ENCODE results near the gene ATAT1. TPM values are rescaled to one million over a fixed set of nuclear protein-coding genes. Genes with fewer than 3 reads are reported as not detected.

Gene ATAT1
- total and polyA plus RNA-seq, 8 donors = 3.0 to 11.6 (median 5.7) TPM; not detected in 1

DNA sequence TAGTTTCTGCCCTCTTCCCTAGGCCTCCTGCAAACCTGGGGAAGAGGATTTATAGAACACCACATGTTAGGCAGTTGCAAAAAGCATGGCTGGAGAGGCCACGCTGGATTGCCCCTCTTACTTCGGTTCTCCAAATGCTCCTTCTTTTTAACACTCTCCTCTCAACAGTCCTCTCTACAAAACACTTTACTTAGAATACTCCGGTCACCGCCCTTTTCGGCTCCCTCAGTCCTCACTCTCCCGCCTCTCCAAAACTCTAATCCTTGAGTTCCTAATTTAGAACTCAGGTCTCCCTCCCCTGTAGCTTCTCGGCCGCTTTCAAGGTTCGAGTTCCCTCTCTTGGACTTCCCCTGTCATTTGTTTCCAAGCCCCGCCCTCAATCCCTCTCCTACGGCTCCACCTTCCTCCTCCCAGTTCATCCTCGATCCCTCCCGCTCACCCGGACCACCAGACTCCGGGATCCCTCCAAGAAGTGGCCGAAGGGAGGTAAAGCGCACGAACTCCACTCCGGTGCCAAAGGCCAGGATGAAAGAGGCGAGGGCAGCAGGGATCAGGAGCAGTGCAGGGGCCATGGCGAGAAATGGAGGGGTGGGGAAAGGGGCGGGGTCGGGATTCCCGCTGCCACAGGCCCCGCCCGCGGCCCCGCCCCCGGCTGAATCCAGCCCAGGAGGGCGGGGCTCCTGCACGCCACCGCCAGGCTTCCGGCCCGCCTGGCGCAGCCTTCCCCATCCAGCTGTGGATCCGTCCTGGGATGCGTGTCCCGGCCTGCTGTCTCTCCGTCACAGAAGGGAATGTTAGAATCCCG lies 63.9 kb downstream of the ATAT1 start, which contains the start of gene NRM:
TSS of gene NRM (minus strand) at position 582 of the 805 bp plus-strand sequence. CDS start at position 572, 10 bp downstream.
- no peaks in the 10 kb centered on the region for H3K9me3 ChIP-seq
- H3K36me3 ChIP-seq = no peaks in the 10 kb centered on the region
- peak within 1 kb of the TSS; percentile 61 to 70 (median 64) for H3K4me3 ChIP-seq
- H3K27ac ChIP-seq = peak within 1 kb of the TSS; percentile 77 to 99 (median 97)
- DNase-seq = peak; percentile 87 to 96
- intact Hi-C loops (cut with DNase I; ENCODE audit: low total_unique reads) = no loop called here
- TF ChIP-seq POLR2AphosphoS5 (IDR thresholded peaks at IDR 0.05) (peak in 2 of 3 donors; percentile 59 to 78), POLR2A (IDR thresholded peaks at IDR 0.05) (no peak), EP300 (IDR thresholded peaks at IDR 0.05) (no peak)
- TF ChIP-seq, protein P1, sequence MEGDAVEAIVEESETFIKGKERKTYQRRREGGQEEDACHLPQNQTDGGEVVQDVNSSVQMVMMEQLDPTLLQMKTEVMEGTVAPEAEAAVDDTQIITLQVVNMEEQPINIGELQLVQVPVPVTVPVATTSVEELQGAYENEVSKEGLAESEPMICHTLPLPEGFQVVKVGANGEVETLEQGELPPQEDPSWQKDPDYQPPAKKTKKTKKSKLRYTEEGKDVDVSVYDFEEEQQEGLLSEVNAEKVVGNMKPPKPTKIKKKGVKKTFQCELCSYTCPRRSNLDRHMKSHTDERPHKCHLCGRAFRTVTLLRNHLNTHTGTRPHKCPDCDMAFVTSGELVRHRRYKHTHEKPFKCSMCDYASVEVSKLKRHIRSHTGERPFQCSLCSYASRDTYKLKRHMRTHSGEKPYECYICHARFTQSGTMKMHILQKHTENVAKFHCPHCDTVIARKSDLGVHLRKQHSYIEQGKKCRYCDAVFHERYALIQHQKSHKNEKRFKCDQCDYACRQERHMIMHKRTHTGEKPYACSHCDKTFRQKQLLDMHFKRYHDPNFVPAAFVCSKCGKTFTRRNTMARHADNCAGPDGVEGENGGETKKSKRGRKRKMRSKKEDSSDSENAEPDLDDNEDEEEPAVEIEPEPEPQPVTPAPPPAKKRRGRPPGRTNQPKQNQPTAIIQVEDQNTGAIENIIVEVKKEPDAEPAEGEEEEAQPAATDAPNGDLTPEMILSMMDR (IDR thresholded peaks at IDR 0.05) = no peak
- peaks cover 29 to 56% (median 39%) of the 10 kb centered on the region in 4 donors for H3K4me1 ChIP-seq
- 0 to 1% (median 1%) methylated on average over 24 to 40 of the region's 40 CpGs for WGBS, 5 donors
- no peaks in the 10 kb centered on the region for H3K27me3 ChIP-seq

DNA sequence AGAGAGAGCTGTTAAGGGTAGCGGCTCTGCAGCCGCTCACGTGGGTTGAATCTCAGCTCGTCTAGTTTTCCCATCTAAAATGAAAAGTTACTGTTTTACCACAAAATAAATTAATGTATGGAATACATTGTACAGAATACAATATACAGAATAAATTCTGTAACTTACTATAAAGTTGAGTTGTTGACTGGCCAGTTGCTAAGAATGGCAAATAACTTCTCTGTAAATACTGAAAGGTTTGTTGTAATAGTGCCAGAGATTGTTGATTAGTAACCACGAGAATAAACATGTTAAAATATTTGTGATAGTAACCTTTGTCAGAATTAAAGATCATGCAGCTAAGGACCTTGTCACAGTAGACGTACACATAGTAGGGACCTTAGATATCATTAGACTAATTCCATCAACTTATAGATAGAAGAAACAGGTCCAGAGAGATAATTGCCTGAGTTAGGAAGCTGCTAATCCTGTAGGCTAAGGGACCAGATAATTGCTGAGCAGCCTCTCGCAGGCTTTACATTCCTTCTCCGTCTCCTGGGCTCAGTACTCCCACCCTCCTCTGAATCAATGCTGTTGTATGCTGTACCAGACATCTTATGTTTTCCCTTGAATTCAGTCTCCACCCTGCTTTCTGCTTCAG lies 64.7 kb downstream of the ATAT1 start:
- peaks cover 29 to 50% (median 39%) of the 10 kb centered on the region in 4 donors for H3K4me1 ChIP-seq
- TF ChIP-seq POLR2AphosphoS5 (IDR thresholded peaks at IDR 0.05) = no peak
- no peaks in the 10 kb centered on the region for H3K36me3 ChIP-seq
- H3K27me3 ChIP-seq = no peaks in the 10 kb centered on the region
- WGBS, 5 donors = 10 to 18% (median 12%) methylated on average over 8 of the region's 8 CpGs
- intact Hi-C loops (cut with DNase I; ENCODE audit: low total_unique reads) = no loop called here
- peak overlapping the region; percentile 61 to 70 (median 64) for H3K4me3 ChIP-seq
- H3K9me3 ChIP-seq = no peaks in the 10 kb centered on the region
- peak overlapping the region; percentile 29 to 99 (median 97) for H3K27ac ChIP-seq
- peak in 1 of 2 donors; percentile 29 for DNase-seq

Small RNA genes within 50 kb of the gene (small RNA-seq; reads per million reads assigned to genes)
- gene MIR877 = 2.6 to 9.0 (median 6.0) reads per million in 4 donors

Other genes with a start within 250 kb of the ATAT1 start
- 100 to 1,000 TPM; 182 to 566 (median 272) TPM for gene HLA-E, start 137.4 kb upstream of the ATAT1 start, total RNA-seq
- 100 to 1,000 TPM; 120 to 300 (median 121) TPM for gene HLA-E, start 137.4 kb upstream of the ATAT1 start, polyA plus RNA-seq
- 10 to 100 TPM; 12.7 to 39.7 (median 19.2) TPM for gene GNL1, start 70.4 kb upstream of the ATAT1 start, total RNA-seq
- 10 to 100 TPM; 42.6 to 53.3 (median 48.9) TPM for gene GNL1, start 70.4 kb upstream of the ATAT1 start, polyA plus RNA-seq
- gene PRR3, start 69.6 kb upstream of the ATAT1 start, total RNA-seq = 10 to 100 TPM in 2 of 5 donors, under 1 TPM in 1, not detected in 2; 0.89 to 10.7 (median 10.5) TPM
- gene PRR3, start 69.6 kb upstream of the ATAT1 start, polyA plus RNA-seq = 1 to 10 TPM; 4.1 to 7.1 (median 5.5) TPM
- gene ABCF1, start 55.4 kb upstream of the ATAT1 start, total RNA-seq = 10 to 100 TPM in 4 of 5 donors, 1 to 10 TPM in 1; 7.6 to 32.6 (median 28.3) TPM
- gene ABCF1, start 55.4 kb upstream of the ATAT1 start, polyA plus RNA-seq = 10 to 100 TPM; 17.1 to 28.0 (median 26.8) TPM
- 100 to 1,000 TPM in 2 of 5 donors, 10 to 100 TPM in 3; 27.4 to 164 (median 50.1) TPM for gene PPP1R10, start 9.6 kb upstream of the ATAT1 start, total RNA-seq
- 10 to 100 TPM in 2 of 3 donors, 1 to 10 TPM in 1; 9.9 to 20.2 (median 17.7) TPM for gene PPP1R10, start 9.6 kb upstream of the ATAT1 start, polyA plus RNA-seq
- 10 to 100 TPM in 4 of 5 donors, 1 to 10 TPM in 1; 6.4 to 54.8 (median 28.5) TPM for gene MRPS18B, start 9.0 kb upstream of the ATAT1 start, total RNA-seq
- gene MRPS18B, start 9.0 kb upstream of the ATAT1 start, polyA plus RNA-seq = 10 to 100 TPM; 51.3 to 71.2 (median 61.6) TPM
- gene C6orf136, start 20.3 kb downstream of the ATAT1 start, total RNA-seq = 100 to 1,000 TPM in 1 of 5 donors, 10 to 100 TPM in 3, 1 to 10 TPM in 1; 7.3 to 126 (median 12.8) TPM
- 10 to 100 TPM; 21.2 to 29.3 (median 25.7) TPM for gene C6orf136, start 20.3 kb downstream of the ATAT1 start, polyA plus RNA-seq
- gene DHX16, start 46.1 kb downstream of the ATAT1 start, total RNA-seq = 10 to 100 TPM; 22.0 to 67.0 (median 30.1) TPM
- gene DHX16, start 46.1 kb downstream of the ATAT1 start, polyA plus RNA-seq = 10 to 100 TPM; 18.3 to 34.0 (median 23.4) TPM
- 10 to 100 TPM in 4 of 5 donors, 1 to 10 TPM in 1; 9.0 to 20.1 (median 12.8) TPM for gene PPP1R18, start 59.8 kb downstream of the ATAT1 start, total RNA-seq
- gene PPP1R18, start 59.8 kb downstream of the ATAT1 start, polyA plus RNA-seq = 10 to 100 TPM; 24.7 to 40.3 (median 32.2) TPM
- gene NRM, start 64.1 kb downstream of the ATAT1 start, total RNA-seq = 1 to 10 TPM in 4 of 5 donors, under 1 TPM in 1; 0.92 to 6.4 (median 2.9) TPM
- gene NRM, start 64.1 kb downstream of the ATAT1 start, polyA plus RNA-seq = 10 to 100 TPM in 1 of 3 donors, 1 to 10 TPM in 2; 4.1 to 15.8 (median 8.5) TPM
- 100 to 1,000 TPM in 2 of 5 donors, 10 to 100 TPM in 2, 1 to 10 TPM in 1; 9.6 to 153 (median 99.2) TPM for gene MDC1, start 90.4 kb downstream of the ATAT1 start, total RNA-seq
- gene MDC1, start 90.4 kb downstream of the ATAT1 start, polyA plus RNA-seq = 1 to 10 TPM; 3.8 to 8.7 (median 4.2) TPM
- gene TUBB, start 93.5 kb downstream of the ATAT1 start, total RNA-seq = 100 to 1,000 TPM in 4 of 5 donors, 10 to 100 TPM in 1; 67.5 to 177 (median 109) TPM
- 100 to 1,000 TPM; 127 to 223 (median 183) TPM for gene TUBB, start 93.5 kb downstream of the ATAT1 start, polyA plus RNA-seq
- 100 to 1,000 TPM in 2 of 5 donors, 10 to 100 TPM in 3; 40.6 to 201 (median 74.7) TPM for gene FLOT1, start 115.8 kb downstream of the ATAT1 start, total RNA-seq
- 100 to 1,000 TPM; 145 to 178 (median 151) TPM for gene FLOT1, start 115.8 kb downstream of the ATAT1 start, polyA plus RNA-seq
- gene IER3, start 117.7 kb downstream of the ATAT1 start, total RNA-seq = 100 to 1,000 TPM in 2 of 5 donors, 10 to 100 TPM in 3; 16.5 to 144 (median 92.8) TPM
- gene IER3, start 117.7 kb downstream of the ATAT1 start, polyA plus RNA-seq = 100 to 1,000 TPM; 112 to 187 (median 147) TPM

All from stomach (tissue), 9 donors.